Heart left ventricle (tissue), 16 donors: ENCODE results near the gene F3. TPM values are rescaled to one million over a fixed set of nuclear protein-coding genes. Genes with fewer than 3 reads are reported as not detected.
"Not testable (repeated sequence)": the region's sequence is repeated elsewhere in the genome, so short reads cannot be mapped to it uniquely, and the experiment has no call there.

Experiments
- ATAC-seq, 4 donors: fragments of 200-7000 bp; cut with Tn5 transposase; one replicate each; pipeline ENCODE4 v1.9.1; 2020 to 2022; ENCODE audit warnings: moderate library complexity in 4 of 4, mild to moderate bottlenecking in 3 of 4, moderate number of reproducible peaks in 1 of 4
- DNase-seq, 5 donors: peaks; one replicate each; pipeline ENCODE4 v3.0.0-alpha.2; 2020
- H3K27ac ChIP-seq, 12 donors: fragments of 200-600 bp; sonication (generic) in 4 of 12; one replicate each; pipeline versions ENCODE4 v1.5.0 to v1.8.0; 2016 to 2022; ENCODE audit warnings: mild to moderate bottlenecking in 2 of 12
- H3K27me3 ChIP-seq, 9 donors: fragments of 200-600 bp; sonication (generic) in 2 of 9; one replicate each; pipeline versions ENCODE4 v1.5.1 to v1.8.0; 2016 to 2022; ENCODE audit warnings: mild to moderate bottlenecking in 3 of 9
- H3K36me3 ChIP-seq, 9 donors: fragments of 200-600 bp; sonication (generic) in 2 of 9; one replicate each; pipeline versions ENCODE4 v1.5.0 to v1.8.0; 2018 to 2022; ENCODE audit warnings: mild to moderate bottlenecking in 2 of 9
- H3K4me1 ChIP-seq, 12 donors: fragments of 200-600 bp; sonication (generic) in 4 of 12; one replicate each; pipeline versions ENCODE4 v1.5.0 to v1.8.0; 2016 to 2022; ENCODE audit warnings: mild to moderate bottlenecking in 3 of 12
- H3K4me3 ChIP-seq, 12 donors: fragments of 200-600 bp; sonication (generic) in 4 of 12; one replicate each; pipeline versions ENCODE4 v1.5.0 to v1.8.0; 2017 to 2022; ENCODE audit warnings: mild to moderate bottlenecking in 9 of 12, moderate library complexity in 4 of 12
- H3K9me3 ChIP-seq, 12 donors: fragments of 200-600 bp; sonication (generic) in 4 of 12; one replicate each; pipeline versions ENCODE4 v1.5.0 to v1.8.0; 2016 to 2022; ENCODE audit warnings: mild to moderate bottlenecking in 1 of 12
- CTCF ChIP-seq, 12 donors: fragments of 200-600 bp; sonication (generic) in 4 of 12; IDR thresholded peaks; one replicate each; pipeline versions ENCODE4 v1.5.0 to v1.8.0; 2018 to 2022; ENCODE audit warnings: antibody characterized with exemption in 12 of 12, mild to moderate bottlenecking in 5 of 12
- POLR2A ChIP-seq, 2 donors: fragments of 450-650 bp; IDR thresholded peaks; one replicate each; pipeline ENCODE4 v1.6.1; 2017; ENCODE audit warnings: antibody characterized with exemption in 2 of 2, mild to moderate bottlenecking in 2 of 2, moderate library complexity in 2 of 2
- WGBS, 4 donors: extraction: QIAGEN DNeasy Blood & Tissue Kit in 2 of 4; methylation state at CpG; one replicate each; pipeline versions ENCODE4 v1.1.5 to v1.1.7; 2013 to 2018; 5-methylcytosine and 5-hydroxymethylcytosine counted together
- intact Hi-C, 10 donors: fragments of 100-400 bp; cut with DNase I; formaldehyde crosslinking; loops; one replicate each; pipeline versions ENCODE4 v1.11.1 to v1.14.2; 2022
- polyA plus RNA-seq, 2 donors: library from polyadenylated mRNA; stranded (reverse); fragments of 200-250 nt; gene quantifications; one replicate each; pipeline ENCODE4 v1.2.3, GENCODE V29; 2013
- total RNA-seq, 9 donors: library from RNA; depleted of rRNA in 2 of 9; stranded (reverse); fragments of >200 nt in 2 of 9; fragmentation: NEBNext Ultra II Directional in 3 of 9; extraction: Animal tissue kit (Norgen Biotek cat#: 25700) in 3 of 9; gene quantifications; one replicate each; pipeline versions ENCODE4 v1.1.0 to v1.2.4, GENCODE V29; 2016 to 2023
- donor health status: ischemic (EF 13 %, LVEDD 7.1; RV severe dilation, severe dysfunction).
- donor health status: healthy with polysubstance abuse.
- donor health status: DM: no; HTN: yes; CAD: no.
- donor health status: DM: no; HTN: no; CAD: no.
- donor health status: ischemic (EF 25% LVEDD 6.9; RV normal size, moderate dysfunction).
- donor health status: ischemic (EF 25% LVEDD 5.7; RV mildly dilated, moderate dysfunction).
- donor health status: healthy.
- donor health status: DM: yes; HTN: yes; CAD: no.
- donor health status: ischemic (EF 35%, LVEDD 5.7; RV mildly dilated, moderate dysfunction).
- donor health status: nonischemic (EF 11% LVEDD 7.7; RV severe dilation, severe dysfunction).
- donor health status: DM: yes; HTN: yes; CAD: no.
- donor health status: PGD.
- donor health status: ischemic (EF 29% LVEDD 5.4; RV normal size, mild dysfunction).
- donor health status: nonischemic (EF 23%, LVEDD 6.1; RV moderate dilation, normal function).

The F3 gene
- total and polyA plus RNA-seq, 11 donors = 25.4 to 88.8 (median 49.7) TPM

- DNase-seq (no peak), ATAC-seq (no peak)
- Histone ChIP-seq H3K4me1 (no peaks in the 10 kb centered on the region), H3K9me3 (peaks cover 0 to 25% (median 0%) of the 10 kb centered on the region in 12 donors), H3K36me3 (no peaks in the 10 kb centered on the region), H3K27ac (no peak overlapping the region), H3K4me3 (no peak overlapping the region), H3K27me3 (no peaks in the 10 kb centered on the region)
- 83 to 95% (median 93%) methylated on average over 1 of the region's 1 CpG for WGBS, 4 donors
- TF ChIP-seq POLR2A (IDR thresholded peaks at IDR 0.05) (no peak), CTCF (IDR thresholded peaks at IDR 0.05) (no peak)
- intact Hi-C loops = no loop called here
These were observed 31.2 kb upstream of the F3 start for GRCh38 chr1:94572780-94573179.

GRCh38 chr1:94570965-94571364 is 29.4 kb upstream of the F3 start:
- DNase-seq, H3K36me3 ChIP-seq, H3K4me1 ChIP-seq, intact Hi-C loops, H3K27me3 ChIP-seq, ATAC-seq, H3K4me3 ChIP-seq, H3K27ac ChIP-seq: not testable (repeated sequence)
- peaks cover 0 to 18% (median 0%) of the 10 kb centered on the region in 12 donors for H3K9me3 ChIP-seq
- 75 to 88% (median 85%) methylated on average over 9 of the region's 9 CpGs for WGBS, 4 donors

GRCh38 chr1:94568806-94569205 is 27.2 kb upstream of the F3 start:
- WGBS, 4 donors = 77 to 87% (median 84%) methylated on average over 5 of the region's 5 CpGs
- not testable (repeated sequence) for H3K4me3 ChIP-seq

DNA sequence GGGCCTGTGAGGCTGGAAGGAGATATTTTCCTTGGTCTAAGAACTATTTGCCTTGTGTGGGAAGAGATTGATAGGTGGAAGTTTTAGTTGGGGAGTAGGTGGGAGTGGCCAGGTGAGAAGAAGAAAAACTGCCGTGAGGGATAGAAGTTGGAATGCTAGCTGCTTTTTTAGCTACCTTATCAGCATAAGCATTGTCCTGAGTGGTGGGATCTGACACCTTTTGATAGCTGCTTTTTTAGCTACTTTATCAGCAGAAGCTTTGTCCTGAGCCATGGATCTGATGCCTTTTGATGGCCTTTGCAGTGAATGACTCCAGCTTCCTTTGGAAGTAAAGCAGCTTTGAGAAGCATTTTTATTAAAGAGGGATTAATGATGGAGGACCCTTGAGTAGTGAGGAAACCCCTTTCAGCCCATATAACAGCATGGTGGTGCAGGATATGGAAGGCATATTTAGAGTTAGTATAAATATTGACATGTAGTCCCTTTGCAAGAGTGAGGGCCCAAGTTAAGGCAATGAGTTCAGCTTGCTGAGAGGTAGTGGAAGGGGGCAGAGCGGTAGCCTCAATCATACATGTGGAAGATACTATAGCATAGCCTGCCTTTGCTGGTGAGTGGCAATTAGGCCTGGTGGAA is 26.5 kb upstream of the F3 start:
- ATAC-seq, DNase-seq, H3K36me3 ChIP-seq, H3K27me3 ChIP-seq, H3K4me1 ChIP-seq, H3K4me3 ChIP-seq, H3K27ac ChIP-seq, intact Hi-C loops: not testable (repeated sequence)
- 84 to 95% (median 91%) methylated on average over 2 of the region's 2 CpGs for WGBS, 4 donors
- peaks cover 0 to 15% (median 0%) of the 10 kb centered on the region in 12 donors for H3K9me3 ChIP-seq

More at GRCh38 chr1:94568806-94569205, 27.2 kb upstream of the F3 start:
- DNase-seq, H3K27ac ChIP-seq, H3K36me3 ChIP-seq, H3K4me1 ChIP-seq, ATAC-seq, intact Hi-C loops, H3K27me3 ChIP-seq: not testable (repeated sequence)
- H3K9me3 ChIP-seq = peaks cover 0 to 18% (median 0%) of the 10 kb centered on the region in 12 donors

- H3K4me3 ChIP-seq, H3K27me3 ChIP-seq, ATAC-seq, H3K27ac ChIP-seq, H3K9me3 ChIP-seq, H3K36me3 ChIP-seq, DNase-seq, intact Hi-C loops, H3K4me1 ChIP-seq: not testable (repeated sequence)
- 65 to 78% (median 69%) methylated on average over 5 of the region's 5 CpGs for WGBS, 4 donors
These were observed 24.9 kb upstream of the F3 start for GRCh38 chr1:94566436-94566835.

DNA sequence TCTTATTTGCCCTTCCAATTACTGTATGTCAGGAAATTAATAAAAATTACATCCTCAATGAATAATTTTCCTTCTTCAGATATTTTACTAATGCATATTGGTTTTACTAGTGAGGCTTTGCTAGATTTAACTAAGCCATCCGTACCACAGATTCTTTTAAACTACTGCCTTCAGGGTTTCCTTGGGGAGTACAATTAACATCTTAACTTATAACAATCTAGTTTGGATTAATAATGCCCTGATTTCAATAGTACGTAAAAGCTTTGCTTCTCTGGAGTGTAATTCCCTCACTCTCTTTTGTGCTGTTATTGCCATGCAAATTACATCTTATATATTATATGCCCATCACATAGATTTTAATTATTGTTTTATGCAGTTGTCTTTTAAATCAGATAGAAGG is 24.3 kb upstream of the F3 start:
- no peaks in the 10 kb centered on the region for H3K36me3 ChIP-seq
- no peak for TF ChIP-seq CTCF (IDR thresholded peaks at IDR 0.05)
- no peak for TF ChIP-seq POLR2A (IDR thresholded peaks at IDR 0.05)
- DNase-seq (no peak), ATAC-seq (no peak)
- no peak overlapping the region for H3K4me3 ChIP-seq
- H3K27ac ChIP-seq = no peak overlapping the region
- H3K9me3 ChIP-seq = peaks cover 0 to 8% (median 0%) of the 10 kb centered on the region in 12 donors
- intact Hi-C loops = no loop called here
- H3K4me1 ChIP-seq = no peaks in the 10 kb centered on the region
- H3K27me3 ChIP-seq = no peaks in the 10 kb centered on the region
- 93 to 98% (median 95%) methylated on average over 2 of the region's 2 CpGs for WGBS, 4 donors
